NB4 (cell line): ENCODE measurements around the gene KLF8.
A peak's percentile ranks its signal among the peaks of the same experiment; 100 is the strongest.
"Not testable (repeated sequence)": the region's sequence is repeated elsewhere in the genome, so short reads cannot be mapped to it uniquely, and the experiment has no call there.

ENCODE experiments used
- DNase-seq: peaks from one replicate; pipeline ENCODE4 v3.0.0; 2010; ENCODE audit warnings: low read depth
- H3K4me3 ChIP-seq: one replicate; pipeline ENCODE4 v1.5.1; 2011; ENCODE audit warnings: mild to moderate bottlenecking, low read depth, low read length, moderate library complexity
- MYC ChIP-seq: IDR thresholded peaks from 2 replicates; pipeline ENCODE4 v1.6.1; 2011; ENCODE audit warnings: low read depth, low read length
- POLR2A ChIP-seq: IDR thresholded peaks from 2 replicates; pipeline ENCODE4 v1.6.1; 2011; ENCODE audit warnings: mild to moderate bottlenecking; ENCODE audit not compliant: insufficient read length; ENCODE audit errors: extremely low read depth
- TF ChIP-seq, protein P1 (sequence below): IDR thresholded peaks from one replicate; pipeline ENCODE4 v1.5.1; 2012; ENCODE audit warnings: low read depth, low read length
- TF ChIP-seq, protein P2 (sequence below): IDR thresholded peaks from 2 replicates; pipeline ENCODE4 v1.6.1; 2011; ENCODE audit warnings: low read depth, low read length

The KLF8 gene

GRCh38 chrX:56232221-56233082 is at the start of gene KLF8:
Gene KLF8 (plus strand): TSS chrX:56232356. CDS start chrX:56233335, 979 bp downstream.
- no peak within 1 kb of the TSS for H3K4me3 ChIP-seq
- peak; percentile 2 for DNase-seq
- TF ChIP-seq, protein P1, sequence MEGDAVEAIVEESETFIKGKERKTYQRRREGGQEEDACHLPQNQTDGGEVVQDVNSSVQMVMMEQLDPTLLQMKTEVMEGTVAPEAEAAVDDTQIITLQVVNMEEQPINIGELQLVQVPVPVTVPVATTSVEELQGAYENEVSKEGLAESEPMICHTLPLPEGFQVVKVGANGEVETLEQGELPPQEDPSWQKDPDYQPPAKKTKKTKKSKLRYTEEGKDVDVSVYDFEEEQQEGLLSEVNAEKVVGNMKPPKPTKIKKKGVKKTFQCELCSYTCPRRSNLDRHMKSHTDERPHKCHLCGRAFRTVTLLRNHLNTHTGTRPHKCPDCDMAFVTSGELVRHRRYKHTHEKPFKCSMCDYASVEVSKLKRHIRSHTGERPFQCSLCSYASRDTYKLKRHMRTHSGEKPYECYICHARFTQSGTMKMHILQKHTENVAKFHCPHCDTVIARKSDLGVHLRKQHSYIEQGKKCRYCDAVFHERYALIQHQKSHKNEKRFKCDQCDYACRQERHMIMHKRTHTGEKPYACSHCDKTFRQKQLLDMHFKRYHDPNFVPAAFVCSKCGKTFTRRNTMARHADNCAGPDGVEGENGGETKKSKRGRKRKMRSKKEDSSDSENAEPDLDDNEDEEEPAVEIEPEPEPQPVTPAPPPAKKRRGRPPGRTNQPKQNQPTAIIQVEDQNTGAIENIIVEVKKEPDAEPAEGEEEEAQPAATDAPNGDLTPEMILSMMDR, result no peak
- TF ChIP-seq POLR2A, result no peak
- no peak for TF ChIP-seq MYC

GRCh38 chrX:56206945-56207344 is 25.2 kb upstream of the KLF8 start:
- DNase-seq, H3K4me3 ChIP-seq: not testable (repeated sequence)

- no peak overlapping the region for H3K4me3 ChIP-seq
- TF ChIP-seq, protein P1, result no peak
- TF ChIP-seq, protein P2, sequence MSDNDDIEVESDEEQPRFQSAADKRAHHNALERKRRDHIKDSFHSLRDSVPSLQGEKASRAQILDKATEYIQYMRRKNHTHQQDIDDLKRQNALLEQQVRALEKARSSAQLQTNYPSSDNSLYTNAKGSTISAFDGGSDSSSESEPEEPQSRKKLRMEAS, result no peak
- TF ChIP-seq MYC (no peak), POLR2A (no peak)
- no peak for DNase-seq
Measured at GRCh38 chrX:56211701-56212100, 20.5 kb upstream of the KLF8 start.

- no peak for TF ChIP-seq POLR2A
- no peak for TF ChIP-seq MYC
- TF ChIP-seq, protein P1, result no peak
- TF ChIP-seq, protein P2, result no peak
- H3K4me3 ChIP-seq, result no peak overlapping the region
- DNase-seq, result no peak
Measured at GRCh38 chrX:56216332-56216731, 15.8 kb upstream of the KLF8 start.

DNA sequence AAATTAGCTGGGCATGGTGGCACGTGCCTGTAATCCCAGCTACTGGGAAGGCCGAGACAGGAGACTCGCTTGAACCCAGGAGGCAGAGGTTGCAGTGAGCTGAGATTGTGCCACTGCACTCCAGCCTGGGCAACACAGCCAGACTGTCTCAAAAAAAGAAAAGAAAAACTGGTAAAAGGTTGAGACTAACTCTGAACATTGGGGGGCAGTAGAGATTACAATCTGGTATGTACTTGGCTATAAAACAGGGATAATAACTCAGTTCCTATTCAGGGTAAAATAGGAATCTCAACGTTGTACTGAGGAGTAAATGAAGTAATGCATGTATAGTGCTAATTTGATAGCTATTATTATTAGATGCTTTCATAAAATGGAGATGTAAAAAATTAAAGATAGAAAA is 12.5 kb upstream of the KLF8 start:
- H3K4me3 ChIP-seq, result no peak overlapping the region
- peak; percentile 7 for DNase-seq
- TF ChIP-seq, protein P1, result no peak
- TF ChIP-seq MYC, result no peak
- no peak for TF ChIP-seq POLR2A
- TF ChIP-seq, protein P2, result no peak

DNA sequence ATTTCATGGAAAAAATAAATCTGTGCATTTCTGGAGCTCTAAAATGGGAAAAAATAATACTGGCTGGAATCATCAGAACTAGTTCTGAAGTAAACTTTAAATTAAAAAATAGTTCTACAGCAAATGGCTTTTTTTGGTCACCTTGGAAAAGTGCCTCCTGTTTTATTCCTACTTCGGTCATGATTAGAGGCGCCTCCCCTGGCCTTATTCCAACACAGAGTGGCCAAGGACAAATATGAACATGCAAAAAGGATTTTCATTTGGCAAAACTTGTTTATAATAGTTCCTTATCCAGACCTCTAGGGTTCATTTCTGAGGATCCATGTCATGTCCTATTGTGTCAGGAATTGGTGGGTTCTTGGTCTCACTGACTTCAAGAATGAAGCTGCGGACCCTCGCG is 11.1 kb upstream of the KLF8 start:
- H3K4me3 ChIP-seq, result no peak overlapping the region
- no peak for DNase-seq
- no peak for TF ChIP-seq MYC
- no peak for TF ChIP-seq POLR2A

DNA sequence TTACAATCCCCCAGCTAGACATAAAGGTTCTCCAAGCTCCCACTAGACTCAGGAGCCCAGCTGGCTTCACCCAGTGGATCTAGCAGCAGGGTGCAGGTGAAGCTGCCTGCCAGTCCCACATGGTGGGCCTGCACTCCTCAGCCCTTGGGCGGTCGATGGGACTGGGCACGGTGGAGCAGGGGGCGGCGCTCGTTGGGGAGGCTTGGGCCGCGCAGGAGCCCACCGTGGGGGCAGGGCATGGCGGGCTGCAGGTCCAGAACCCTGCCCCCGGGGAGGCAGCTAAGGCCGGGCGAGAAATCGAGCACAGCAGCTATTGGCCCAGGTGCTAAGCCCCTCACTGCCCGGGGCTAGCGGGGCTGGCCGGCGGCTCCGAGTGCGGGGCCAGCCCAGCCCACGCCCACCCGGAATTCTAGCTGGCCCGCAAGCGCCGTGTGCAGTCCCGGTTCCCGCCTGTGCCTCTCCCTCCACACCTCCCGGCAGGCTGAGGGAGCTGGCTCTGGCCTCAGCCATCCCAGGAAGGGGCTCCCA is 9.6 kb upstream of the KLF8 start:
- TF ChIP-seq MYC (no peak), POLR2A (no peak)
- TF ChIP-seq, protein P2, result no peak
- TF ChIP-seq, protein P1, result no peak
- H3K4me3 ChIP-seq, result no peak overlapping the region
- DNase-seq, result no peak
